ENCODE measurements around the gene TVP23C. TPM values are rescaled to one million over a fixed set of nuclear protein-coding genes. Genes with fewer than 3 reads are reported as not detected.

The TVP23C gene
- total and polyA plus RNA-seq, 9 of the 15 experiments (the other 6 are each of a cell fraction or from before 2014, with no cell fraction given), result 5.7 to 16.8 (median 8.2) TPM

DNA sequence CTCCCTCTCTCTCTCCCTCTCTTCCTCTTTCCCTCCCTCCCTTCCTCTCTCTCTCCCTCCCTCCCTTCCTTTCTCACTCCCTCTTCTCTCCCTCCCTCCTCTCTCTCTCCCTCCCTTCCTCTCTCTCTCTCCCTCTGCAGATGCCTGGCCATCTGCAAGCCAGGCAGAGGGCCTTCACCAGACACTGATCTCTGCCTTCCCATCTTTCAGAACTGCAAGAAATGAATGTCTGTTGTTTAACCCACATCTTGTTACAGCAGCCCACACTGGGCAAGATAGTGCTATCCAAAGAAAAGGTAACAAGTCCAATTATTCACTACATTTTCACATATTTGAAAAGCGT lies 69.6 kb downstream of the TVP23C start (continued):
- TF ChIP-seq, protein P1, sequence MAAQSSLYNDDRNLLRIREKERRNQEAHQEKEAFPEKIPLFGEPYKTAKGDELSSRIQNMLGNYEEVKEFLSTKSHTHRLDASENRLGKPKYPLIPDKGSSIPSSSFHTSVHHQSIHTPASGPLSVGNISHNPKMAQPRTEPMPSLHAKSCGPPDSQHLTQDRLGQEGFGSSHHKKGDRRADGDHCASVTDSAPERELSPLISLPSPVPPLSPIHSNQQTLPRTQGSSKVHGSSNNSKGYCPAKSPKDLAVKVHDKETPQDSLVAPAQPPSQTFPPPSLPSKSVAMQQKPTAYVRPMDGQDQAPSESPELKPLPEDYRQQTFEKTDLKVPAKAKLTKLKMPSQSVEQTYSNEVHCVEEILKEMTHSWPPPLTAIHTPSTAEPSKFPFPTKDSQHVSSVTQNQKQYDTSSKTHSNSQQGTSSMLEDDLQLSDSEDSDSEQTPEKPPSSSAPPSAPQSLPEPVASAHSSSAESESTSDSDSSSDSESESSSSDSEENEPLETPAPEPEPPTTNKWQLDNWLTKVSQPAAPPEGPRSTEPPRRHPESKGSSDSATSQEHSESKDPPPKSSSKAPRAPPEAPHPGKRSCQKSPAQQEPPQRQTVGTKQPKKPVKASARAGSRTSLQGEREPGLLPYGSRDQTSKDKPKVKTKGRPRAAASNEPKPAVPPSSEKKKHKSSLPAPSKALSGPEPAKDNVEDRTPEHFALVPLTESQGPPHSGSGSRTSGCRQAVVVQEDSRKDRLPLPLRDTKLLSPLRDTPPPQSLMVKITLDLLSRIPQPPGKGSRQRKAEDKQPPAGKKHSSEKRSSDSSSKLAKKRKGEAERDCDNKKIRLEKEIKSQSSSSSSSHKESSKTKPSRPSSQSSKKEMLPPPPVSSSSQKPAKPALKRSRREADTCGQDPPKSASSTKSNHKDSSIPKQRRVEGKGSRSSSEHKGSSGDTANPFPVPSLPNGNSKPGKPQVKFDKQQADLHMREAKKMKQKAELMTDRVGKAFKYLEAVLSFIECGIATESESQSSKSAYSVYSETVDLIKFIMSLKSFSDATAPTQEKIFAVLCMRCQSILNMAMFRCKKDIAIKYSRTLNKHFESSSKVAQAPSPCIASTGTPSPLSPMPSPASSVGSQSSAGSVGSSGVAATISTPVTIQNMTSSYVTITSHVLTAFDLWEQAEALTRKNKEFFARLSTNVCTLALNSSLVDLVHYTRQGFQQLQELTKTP (IDR thresholded peaks at IDR 0.05; ENCODE audit: low read depth in 1 of 2, partially characterized antibody in 2 of 2), result no peak
- TF ChIP-seq NFIX (CRISPR knock-in tag; IDR thresholded peaks at IDR 0.05; ENCODE audit: low read depth), result no peak
- TF ChIP-seq ASH1L (IDR thresholded peaks at IDR 0.05; ENCODE audit: borderline replicate concordance, low read depth, partially characterized antibody), result no peak
- no peak for TF ChIP-seq NFXL1 (CRISPR knock-in tag; IDR thresholded peaks at IDR 0.05)
- no peak for TF ChIP-seq FOXA1 (IDR thresholded peaks at IDR 0.05; ENCODE audit: borderline replicate concordance)
- no peak for TF ChIP-seq FOXJ3 (CRISPR knock-in tag; IDR thresholded peaks at IDR 0.05)
- TF ChIP-seq, protein P2, sequence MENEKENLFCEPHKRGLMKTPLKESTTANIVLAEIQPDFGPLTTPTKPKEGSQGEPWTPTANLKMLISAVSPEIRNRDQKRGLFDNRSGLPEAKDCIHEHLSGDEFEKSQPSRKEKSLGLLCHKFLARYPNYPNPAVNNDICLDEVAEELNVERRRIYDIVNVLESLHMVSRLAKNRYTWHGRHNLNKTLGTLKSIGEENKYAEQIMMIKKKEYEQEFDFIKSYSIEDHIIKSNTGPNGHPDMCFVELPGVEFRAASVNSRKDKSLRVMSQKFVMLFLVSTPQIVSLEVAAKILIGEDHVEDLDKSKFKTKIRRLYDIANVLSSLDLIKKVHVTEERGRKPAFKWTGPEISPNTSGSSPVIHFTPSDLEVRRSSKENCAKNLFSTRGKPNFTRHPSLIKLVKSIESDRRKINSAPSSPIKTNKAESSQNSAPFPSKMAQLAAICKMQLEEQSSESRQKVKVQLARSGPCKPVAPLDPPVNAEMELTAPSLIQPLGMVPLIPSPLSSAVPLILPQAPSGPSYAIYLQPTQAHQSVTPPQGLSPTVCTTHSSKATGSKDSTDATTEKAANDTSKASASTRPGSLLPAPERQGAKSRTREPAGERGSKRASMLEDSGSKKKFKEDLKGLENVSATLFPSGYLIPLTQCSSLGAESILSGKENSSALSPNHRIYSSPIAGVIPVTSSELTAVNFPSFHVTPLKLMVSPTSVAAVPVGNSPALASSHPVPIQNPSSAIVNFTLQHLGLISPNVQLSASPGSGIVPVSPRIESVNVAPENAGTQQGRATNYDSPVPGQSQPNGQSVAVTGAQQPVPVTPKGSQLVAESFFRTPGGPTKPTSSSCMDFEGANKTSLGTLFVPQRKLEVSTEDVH (IDR thresholded peaks at IDR 0.05; ENCODE audit: low read depth, partially characterized antibody), result no peak

Measured in K562 (cell line).